A549 treated with Hydrocortisone at 1 μM for 4 hours (cell line): ENCODE measurements around the gene CAPN1. TPM values are rescaled to one million over a fixed set of nuclear protein-coding genes. Genes with fewer than 3 reads are reported as not detected.

Experiments used
- total RNA-seq: library from RNA; stranded (reverse); fragments of 200-300 nt; extraction: Qiagen RNA extraction; gene quantifications from 5 replicates; pipeline ENCODE4 v1.2.3, GENCODE V29; 2022

CAPN1 gene
- 104 to 118 TPM (median 113 TPM) in 5 replicates for total RNA-seq

DNA sequence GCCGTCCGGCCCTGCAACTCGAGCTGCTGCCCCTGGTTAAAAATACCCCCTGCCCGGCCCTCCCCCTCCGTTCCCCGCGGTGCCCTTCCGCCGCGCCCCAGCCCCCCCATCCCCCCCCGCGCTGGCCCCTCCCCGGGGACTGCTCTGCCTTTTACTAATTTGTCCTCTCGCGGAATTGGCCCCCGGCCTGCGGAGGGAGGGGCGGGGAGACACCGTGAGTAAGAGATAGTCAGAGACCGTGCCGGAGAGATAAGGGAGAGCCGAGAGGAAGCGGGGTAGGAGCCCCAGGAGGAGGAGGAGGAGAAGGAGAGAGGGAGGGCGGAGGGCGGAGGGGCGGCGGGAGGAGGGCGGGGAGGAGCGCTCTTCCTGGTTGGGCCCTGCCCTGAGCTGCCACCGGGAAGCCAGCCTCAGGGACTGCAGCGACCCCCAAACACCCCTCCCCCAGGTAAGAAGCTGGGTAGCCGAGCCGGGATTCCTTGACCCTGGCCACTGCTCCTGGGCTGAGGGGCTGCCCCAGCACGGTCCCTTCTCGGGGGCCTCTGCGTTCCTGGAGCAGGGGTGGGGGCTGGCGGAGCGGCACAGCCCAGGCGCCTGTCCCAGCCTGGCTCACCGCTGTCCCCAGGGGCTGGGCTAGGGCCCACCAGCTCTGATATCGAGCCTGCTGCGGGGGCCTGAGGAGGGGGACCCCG is at the start of gene CAPN1:
CAPN1 (plus strand) TSS at position 360 of the 689 bp plus-strand sequence. CDS start 774 bp downstream, outside the sequence.

DNA sequence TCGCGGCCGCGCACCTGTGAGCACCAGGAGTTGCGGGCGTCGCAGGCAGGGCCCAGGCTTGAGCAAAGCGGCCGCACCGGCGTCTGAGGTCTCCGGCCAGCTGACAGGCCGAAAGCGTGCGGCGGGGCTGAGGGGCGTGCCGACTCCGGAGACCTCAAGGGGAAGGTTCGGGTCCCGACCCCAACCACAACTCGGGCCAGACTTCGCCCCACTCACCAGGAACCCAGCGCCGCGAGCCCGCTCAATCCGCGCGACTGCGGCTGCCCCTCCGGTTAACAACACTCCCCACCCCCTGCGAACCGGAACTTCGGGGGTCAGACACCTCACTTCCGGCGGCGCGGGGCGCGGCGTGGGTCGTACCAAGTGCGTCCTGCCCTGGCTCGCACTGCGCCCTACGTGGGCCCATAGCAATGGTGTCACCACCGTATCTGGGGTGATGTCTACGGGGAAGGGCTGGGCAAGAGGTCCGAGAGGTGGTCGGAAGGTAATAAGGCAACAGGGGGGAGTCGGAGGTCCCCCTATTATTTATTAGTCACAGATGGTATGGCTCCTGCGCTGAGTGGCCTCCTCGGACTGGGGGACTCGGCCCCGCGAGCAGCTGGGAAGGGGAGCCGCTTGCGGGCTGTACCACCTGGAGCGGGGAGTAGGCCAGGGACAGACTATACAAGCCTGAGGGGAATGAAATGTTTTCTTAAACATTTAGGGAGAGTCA is 47.3 kb upstream of the CAPN1 start, which contains the start of gene SYVN1:
SYVN1 (minus strand) TSS at position 280 of the 712 bp plus-strand sequence. CDS start 918 bp downstream, outside the sequence.

DNA sequence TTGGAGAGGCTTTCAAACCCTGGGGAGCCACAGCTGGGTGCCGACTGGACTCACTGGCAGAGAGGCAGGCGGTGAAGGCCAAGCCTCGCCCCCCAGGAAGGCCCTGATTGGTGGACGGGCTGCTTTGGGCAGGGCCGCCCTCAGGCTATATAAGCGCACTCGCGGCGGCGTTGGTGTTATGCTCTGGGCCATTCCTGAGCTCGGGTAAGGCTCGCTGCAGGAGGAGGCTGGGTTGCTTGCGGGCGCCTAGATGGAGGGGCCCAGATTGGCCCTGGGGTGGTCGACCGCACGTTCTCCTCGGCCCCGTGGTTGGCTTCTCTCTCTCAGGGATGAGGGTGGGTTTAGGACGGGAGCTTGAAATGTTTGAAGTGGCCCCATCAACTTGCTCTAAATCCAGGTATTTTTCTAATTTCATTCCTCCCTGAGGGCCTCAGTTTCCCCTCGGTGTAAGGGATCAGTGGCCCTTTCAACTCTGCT is 11.6 kb upstream of the CAPN1 start, which contains the start of gene SPDYC:
SPDYC (plus strand) TSS at position 176 of the 477 bp plus-strand sequence. CDS start 1,125 bp downstream, outside the sequence.

Other genes with a start within 250 kb of the CAPN1 start
- gene GPHA2, start 246.0 kb upstream of the CAPN1 start, total RNA-seq = not detected in 5 replicates
- not detected in 5 replicates for gene MAJIN, start 209.8 kb upstream of the CAPN1 start, total RNA-seq
- gene BATF2, start 185.0 kb upstream of the CAPN1 start, total RNA-seq = 0.54 to 0.70 TPM (median 0.61 TPM) in 5 replicates
- gene ARL2, start 167.8 kb upstream of the CAPN1 start, total RNA-seq = 142 to 189 TPM (median 180 TPM) in 5 replicates
- 22.6 to 24.7 TPM (median 23.2 TPM) in 5 replicates for gene SNX15, start 154.5 kb upstream of the CAPN1 start, total RNA-seq
- 37.2 to 55.5 TPM (median 51.1 TPM) in 5 replicates for gene SAC3D1, start 140.7 kb upstream of the CAPN1 start, total RNA-seq
- not detected in 5 replicates for gene NAALADL1, start 123.4 kb upstream of the CAPN1 start, total RNA-seq
- gene CDCA5, start 97.9 kb upstream of the CAPN1 start, total RNA-seq = 68.3 to 74.3 TPM (median 72.1 TPM) in 5 replicates
- 31.9 to 34.7 TPM (median 34.4 TPM) in 5 replicates for gene ZFPL1, start 97.7 kb upstream of the CAPN1 start, total RNA-seq
- 47.3 to 73.3 TPM (median 54.8 TPM) in 5 replicates for gene VPS51, start 85.7 kb upstream of the CAPN1 start, total RNA-seq
- gene TM7SF2, start 70.1 kb upstream of the CAPN1 start, total RNA-seq = 4.6 to 7.5 TPM (median 5.6 TPM) in 5 replicates
- 13.2 to 22.8 TPM (median 20.4 TPM) in 5 replicates for gene ZNHIT2, start 64.2 kb upstream of the CAPN1 start, total RNA-seq
- gene FAU, start 59.8 kb upstream of the CAPN1 start, total RNA-seq = 745 to 1,060 TPM (median 973 TPM) in 5 replicates
- gene MRPL49, start 59.6 kb upstream of the CAPN1 start, total RNA-seq = 69.7 to 79.5 TPM (median 73.4 TPM) in 5 replicates
- 32.6 to 42.1 TPM (median 39.6 TPM) in 5 replicates for gene SYVN1, start 47.4 kb upstream of the CAPN1 start, total RNA-seq
- gene SPDYC, start 11.7 kb upstream of the CAPN1 start, total RNA-seq = not detected in 5 replicates
- 12.1 to 15.0 TPM (median 13.8 TPM) in 5 replicates for gene POLA2, start 80.0 kb downstream of the CAPN1 start, total RNA-seq
- 13.2 to 20.7 TPM (median 16.6 TPM) in 5 replicates for gene CDC42EP2, start 132.9 kb downstream of the CAPN1 start, total RNA-seq
- gene DPF2, start 151.9 kb downstream of the CAPN1 start, total RNA-seq = 39.6 to 48.3 TPM (median 41.6 TPM) in 5 replicates
- gene TIGD3, start 172.8 kb downstream of the CAPN1 start, total RNA-seq = 0.76 to 1.4 TPM (median 0.90 TPM) in 5 replicates
- 13.4 to 14.8 TPM (median 14.2 TPM) in 5 replicates for gene SLC25A45, start 200.7 kb downstream of the CAPN1 start, total RNA-seq
- 50.4 to 58.2 TPM (median 55.8 TPM) in 5 replicates for gene FRMD8, start 204.7 kb downstream of the CAPN1 start, total RNA-seq
- gene NEAT1, start 240.9 kb downstream of the CAPN1 start, total RNA-seq = 129 to 220 TPM (median 203 TPM) in 5 replicates